Esophagus muscularis mucosa (tissue), 4 donors: Measurements from ENCODE around the gene CDK14.

Experiments used
- EP300 ChIP-seq: sonication (generic); formaldehyde crosslinking; IDR thresholded peaks from one replicate; pipeline ENCODE4 v1.6.1; 2017; ENCODE audit warnings: antibody characterized with exemption
- POLR2A ChIP-seq: fragments of 450-650 bp; IDR thresholded peaks from one replicate; pipeline ENCODE4 v1.6.1; 2017; ENCODE audit warnings: antibody characterized with exemption, moderate library complexity, mild to moderate bottlenecking, low read depth
- TF ChIP-seq, protein P1 (sequence below), 3 experiments: fragments of 200-600 bp in 2 of 3; fragments of 450-650 bp in 1 of 3; sonication (generic) in 2 of 3; IDR thresholded peaks; one replicate each; pipeline ENCODE4 v1.5.1; 2017 to 2019; ENCODE audit warnings: antibody characterized with exemption in 3 of 3, mild to moderate bottlenecking in 2 of 3, moderate library complexity in 1 of 3

DNA sequence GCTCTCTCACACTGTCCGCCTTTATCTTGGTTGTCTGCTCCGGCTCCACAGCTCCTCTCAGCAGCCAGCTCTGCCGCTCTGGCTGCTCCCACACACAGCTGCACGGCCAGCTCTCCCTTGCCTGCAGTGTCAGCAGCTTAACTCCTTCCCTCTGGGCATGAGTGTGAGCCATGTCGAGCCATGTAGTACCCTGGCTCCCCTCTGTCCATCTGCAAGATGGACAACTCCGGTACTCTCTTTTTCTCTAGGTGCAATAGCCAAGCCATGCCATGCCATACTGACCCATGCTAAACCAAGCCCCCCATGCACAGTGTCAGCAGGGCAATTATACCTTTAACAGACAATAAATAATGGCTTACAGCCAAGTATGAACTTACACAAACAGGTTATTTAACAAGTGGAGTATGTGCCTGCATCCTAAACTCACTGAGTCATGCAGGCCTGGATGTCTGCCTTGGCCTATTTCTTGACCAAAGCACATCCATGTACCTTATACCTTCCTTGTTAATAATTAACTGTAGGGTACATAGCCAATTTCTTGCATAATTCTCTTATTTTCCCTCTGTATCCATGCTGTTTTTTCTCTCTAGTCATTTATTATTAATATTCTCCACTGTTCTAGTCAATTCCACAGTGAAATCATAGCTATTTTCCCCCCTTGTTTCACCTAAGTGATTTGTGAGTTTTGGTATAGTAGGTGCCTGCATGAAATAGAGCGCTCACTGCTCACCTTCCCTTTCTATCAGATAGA, 170.9 kb downstream of the CDK14 start:
- TF ChIP-seq, protein P1, sequence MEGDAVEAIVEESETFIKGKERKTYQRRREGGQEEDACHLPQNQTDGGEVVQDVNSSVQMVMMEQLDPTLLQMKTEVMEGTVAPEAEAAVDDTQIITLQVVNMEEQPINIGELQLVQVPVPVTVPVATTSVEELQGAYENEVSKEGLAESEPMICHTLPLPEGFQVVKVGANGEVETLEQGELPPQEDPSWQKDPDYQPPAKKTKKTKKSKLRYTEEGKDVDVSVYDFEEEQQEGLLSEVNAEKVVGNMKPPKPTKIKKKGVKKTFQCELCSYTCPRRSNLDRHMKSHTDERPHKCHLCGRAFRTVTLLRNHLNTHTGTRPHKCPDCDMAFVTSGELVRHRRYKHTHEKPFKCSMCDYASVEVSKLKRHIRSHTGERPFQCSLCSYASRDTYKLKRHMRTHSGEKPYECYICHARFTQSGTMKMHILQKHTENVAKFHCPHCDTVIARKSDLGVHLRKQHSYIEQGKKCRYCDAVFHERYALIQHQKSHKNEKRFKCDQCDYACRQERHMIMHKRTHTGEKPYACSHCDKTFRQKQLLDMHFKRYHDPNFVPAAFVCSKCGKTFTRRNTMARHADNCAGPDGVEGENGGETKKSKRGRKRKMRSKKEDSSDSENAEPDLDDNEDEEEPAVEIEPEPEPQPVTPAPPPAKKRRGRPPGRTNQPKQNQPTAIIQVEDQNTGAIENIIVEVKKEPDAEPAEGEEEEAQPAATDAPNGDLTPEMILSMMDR (IDR thresholded peaks at IDR 0.05): no peak
- TF ChIP-seq POLR2A (no peak), EP300 (no peak)
